DOHH2 (cell line): Measurements from ENCODE around the gene ZNF254.
"Not testable (repeated sequence)": the region's sequence is repeated elsewhere in the genome, so short reads cannot be mapped to it uniquely, and the experiment has no call there.

ENCODE experiments used
- H3F3A ChIP-seq: fragments of 200-600 bp; sonication (generic), shearing (Covaris generic); 2 replicates; pipeline ENCODE4 v1.6.0; 2016; ENCODE audit warnings: antibody characterized with exemption, mild to moderate bottlenecking; ENCODE audit not compliant: control insufficient read depth, insufficient read depth
- H3K27ac ChIP-seq: fragments of 200-600 bp; sonication (generic); 2 replicates; pipeline ENCODE4 v1.5.1; 2014; ENCODE audit warnings: low read depth, mild to moderate bottlenecking, low read length, moderate library complexity
- H3K27me3 ChIP-seq: fragments of 200-600 bp; sonication (generic); 2 replicates; pipeline ENCODE4 v1.6.1; 2014; ENCODE audit warnings: mild to moderate bottlenecking, low read length, mixed read lengths; ENCODE audit not compliant: control insufficient read depth
- H3K36me3 ChIP-seq: fragments of 200-600 bp; sonication (generic); 2 replicates; pipeline ENCODE4 v1.6.1; 2014; ENCODE audit warnings: mild to moderate bottlenecking, low read length, moderate library complexity, mixed read lengths; ENCODE audit not compliant: control insufficient read depth
- H3K4me1 ChIP-seq: fragments of 200-600 bp; sonication (generic); 2 replicates; pipeline ENCODE4 v1.6.1; 2014; ENCODE audit warnings: mild to moderate bottlenecking, low read length, mixed read lengths; ENCODE audit not compliant: control insufficient read depth
- H3K4me2 ChIP-seq: fragments of 200-600 bp; sonication (generic); 2 replicates; pipeline ENCODE4 v1.6.0; 2014; ENCODE audit warnings: mild to moderate bottlenecking, low read length, moderate library complexity
- H3K4me3 ChIP-seq: fragments of 200-600 bp; sonication (generic); 2 replicates; pipeline ENCODE4 v1.5.1; 2014; ENCODE audit warnings: mild to moderate bottlenecking, low read length, mixed read lengths
- H3K79me2 ChIP-seq: fragments of 200-600 bp; sonication (generic); 2 replicates; pipeline ENCODE4 v1.6.1; 2014; ENCODE audit warnings: mild to moderate bottlenecking, low read length, mixed read lengths; ENCODE audit not compliant: control insufficient read depth
- H3K9me2 ChIP-seq: fragments of 200-600 bp; sonication (generic); replicated peaks from 2 replicates; pipeline ENCODE4 v1.6.1; 2014; ENCODE audit warnings: mild to moderate bottlenecking, low read length, mixed read lengths; ENCODE audit not compliant: control insufficient read depth
- H3K9me3 ChIP-seq: fragments of 200-600 bp; sonication (generic); 2 replicates; pipeline ENCODE4 v1.6.1; 2014; ENCODE audit warnings: antibody characterized with exemption, low read length, mixed read lengths; ENCODE audit not compliant: control insufficient read depth, insufficient read depth
- H4K20me1 ChIP-seq: fragments of 200-600 bp; sonication (generic); 2 replicates; pipeline ENCODE4 v1.6.0; 2014; ENCODE audit warnings: low read depth, mild to moderate bottlenecking, antibody characterized with exemption, low read length, moderate library complexity; ENCODE audit not compliant: control insufficient read depth, insufficient read depth
- CTCF ChIP-seq: fragments of 200-600 bp; sonication (generic); IDR thresholded peaks from one replicate; pipeline ENCODE4 v1.5.1; 2014; ENCODE audit warnings: antibody characterized with exemption, mild to moderate bottlenecking, low read depth, low read length; ENCODE audit not compliant: poor library complexity, severe bottlenecking
- EZH2phosphoT487 ChIP-seq: fragments of 200-600 bp; sonication (generic); IDR thresholded peaks from 2 replicates; pipeline ENCODE4 v1.6.1; 2017; ENCODE audit warnings: borderline replicate concordance, mild to moderate bottlenecking, antibody characterized with exemption, low read length, moderate library complexity, mixed read lengths

ZNF254 gene

DNA sequence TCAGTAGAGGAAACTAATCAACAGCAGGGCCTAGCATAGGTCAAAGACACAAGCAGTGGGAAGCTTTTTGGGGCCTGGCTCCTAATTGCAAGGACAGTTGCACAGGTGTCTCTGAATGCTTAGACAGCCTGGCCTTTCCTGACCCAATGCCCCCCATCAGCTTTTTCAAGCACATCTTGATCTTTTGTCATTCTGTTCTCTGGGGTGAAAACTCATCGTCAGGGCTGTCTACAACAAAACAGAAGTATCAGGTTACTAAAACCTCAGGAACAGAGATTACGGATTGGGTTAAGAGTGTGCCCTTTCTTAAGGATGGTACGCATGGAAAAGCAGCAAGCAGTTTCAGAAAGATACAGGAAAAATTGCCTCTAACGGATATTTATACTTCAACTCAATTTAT is 8.3 kb upstream of the ZNF254 start:
- H3K9me3 ChIP-seq: no peaks in the 10 kb centered on the region
- TF ChIP-seq EZH2phosphoT487: no peak
- TF ChIP-seq CTCF: no peak
- no peaks in the 10 kb centered on the region; the same call in 1 of the 2 replicates for H3K9me2 ChIP-seq
- H4K20me1 ChIP-seq: no peaks in the 10 kb centered on the region
- H3K27ac ChIP-seq: no peak overlapping the region
- no peaks in the 10 kb centered on the region for H3K4me1 ChIP-seq
- no peaks in the 10 kb centered on the region for H3F3A ChIP-seq
- no peak overlapping the region for H3K4me2 ChIP-seq
- H3K4me3 ChIP-seq: no peak overlapping the region
- H3K36me3 ChIP-seq: no peaks in the 10 kb centered on the region
- no peaks in the 10 kb centered on the region for H3K79me2 ChIP-seq
- H3K27me3 ChIP-seq: no peaks in the 10 kb centered on the region

- H3K79me2 ChIP-seq: no peaks in the 10 kb centered on the region
- no peaks in the 10 kb centered on the region for H3K36me3 ChIP-seq
- H4K20me1 ChIP-seq: no peaks in the 10 kb centered on the region
- no peak overlapping the region for H3K4me2 ChIP-seq
- H3K27me3 ChIP-seq: no peaks in the 10 kb centered on the region
- H3F3A ChIP-seq: no peaks in the 10 kb centered on the region
- no peak overlapping the region for H3K4me3 ChIP-seq
- no peaks in the 10 kb centered on the region for H3K4me1 ChIP-seq
- H3K27ac ChIP-seq: no peak overlapping the region
- H3K9me2 ChIP-seq: no peaks in the 10 kb centered on the region
- TF ChIP-seq CTCF (no peak), EZH2phosphoT487 (no peak)
- H3K9me3 ChIP-seq: no peaks in the 10 kb centered on the region
These were observed 5.9 kb upstream of the ZNF254 start for GRCh38 chr19:24081056-24081455.

- TF ChIP-seq EZH2phosphoT487 (no peak), CTCF (no peak)
- H3K9me2 ChIP-seq: no peaks in the 10 kb centered on the region
- H3K4me3 ChIP-seq: no peak overlapping the region
- H3K36me3 ChIP-seq: peaks cover 64% of the 10 kb centered on the region
- no peaks in the 10 kb centered on the region for H4K20me1 ChIP-seq
- H3F3A ChIP-seq: no peaks in the 10 kb centered on the region
- H3K27me3 ChIP-seq: no peaks in the 10 kb centered on the region
- H3K27ac ChIP-seq: no peak overlapping the region
- no peak overlapping the region for H3K4me2 ChIP-seq
- H3K9me3 ChIP-seq: peaks cover 15% of the 10 kb centered on the region; the same call in 1 of the 2 replicates
- peaks cover 81% of the 10 kb centered on the region for H3K79me2 ChIP-seq
- H3K4me1 ChIP-seq: no peaks in the 10 kb centered on the region
These were observed 11.4 kb downstream of the ZNF254 start for GRCh38 chr19:24098359-24098758.

- Histone ChIP-seq H3K9me3 (peaks cover 15% of the 10 kb centered on the region; the same call in 1 of the 2 replicates), H3K79me2 (peaks cover 69% of the 10 kb centered on the region), H3K36me3 (peaks cover 69% of the 10 kb centered on the region), H4K20me1 (no peaks in the 10 kb centered on the region), H3K27ac (no peak overlapping the region), H3K4me2 (no peak overlapping the region), H3K9me2 (no peaks in the 10 kb centered on the region), H3K4me3 (no peak overlapping the region), H3K4me1 (no peaks in the 10 kb centered on the region), H3F3A (no peaks in the 10 kb centered on the region), H3K27me3 (no peaks in the 10 kb centered on the region)
- TF ChIP-seq EZH2phosphoT487: no peak
- no peak for TF ChIP-seq CTCF
These were observed 12.8 kb downstream of the ZNF254 start for GRCh38 chr19:24099829-24100228.

- Histone ChIP-seq H3K36me3 (peaks cover 69% of the 10 kb centered on the region), H3K79me2 (peaks cover 61% of the 10 kb centered on the region), H3K9me3 (peaks cover 12% of the 10 kb centered on the region; the same call in 1 of the 2 replicates)
- not testable (repeated sequence) for H3K27ac ChIP-seq, H3K4me1 ChIP-seq, H3F3A ChIP-seq, H3K4me3 ChIP-seq, H3K27me3 ChIP-seq, H4K20me1 ChIP-seq, H3K9me2 ChIP-seq, H3K4me2 ChIP-seq
These were observed 13.6 kb downstream of the ZNF254 start for GRCh38 chr19:24100597-24100996.
